Panc1 (cell line): ENCODE measurements around the gene MYBPHL. TPM values are rescaled to one million over a fixed set of nuclear protein-coding genes. Genes with fewer than 3 reads are reported as not detected.

Experiments used
- ATAC-seq: fragments of 200-7000 bp; cut with Tn5 transposase; 2 replicates; pipeline ENCODE4 v1.9.1; 2020; ENCODE audit warnings: mild to moderate bottlenecking, moderate library complexity
- BruUV-seq: library from RNA; stranded (reverse); fragments of 400-500 nt; replicated peaks from 2 replicates; lab custom pipeline; 2021; lab: Mats Ljungman, UMichigan
- CTCF ChIA-PET: fragments of 300-600 bp; sonication (Branson Sonifier 250); formaldehyde crosslinking; loops from one replicate; lab custom pipeline; 2022; ENCODE audit warnings: antibody characterized with exemption; lab: Charles Lee
- POLR2A ChIA-PET: fragments of 300-600 bp; sonication (Branson Sonifier 250); formaldehyde crosslinking; loops from one replicate; lab custom pipeline; 2022; ENCODE audit warnings: antibody characterized with exemption; lab: Charles Lee
- DNase-seq: peaks from one replicate; pipeline ENCODE4 v3.0.0-alpha.2; 2010; ENCODE audit warnings: low read depth, low spot score
- H3K27ac ChIP-seq: 2 replicates; pipeline ENCODE4 v1.5.1; 2011; ENCODE audit warnings: mild to moderate bottlenecking, low read length, inconsistent platforms
- H3K27me3 ChIP-seq: fragments of 200-500 bp; sonication (Bioruptor generic); 2 replicates; pipeline ENCODE4 v1.6.0; 2014; ENCODE audit warnings: low read length, inconsistent platforms; ENCODE audit not compliant: control insufficient read depth, insufficient read depth
- H3K36me3 ChIP-seq: fragments of 200-500 bp; sonication (Bioruptor generic); 2 replicates; pipeline ENCODE4 v1.5.1; 2014; ENCODE audit warnings: inconsistent platforms, mild to moderate bottlenecking, low read length, moderate library complexity; ENCODE audit not compliant: control insufficient read depth, insufficient read depth
- H3K4me1 ChIP-seq: 2 replicates; pipeline ENCODE4 v1.5.1; 2011; ENCODE audit warnings: inconsistent platforms, mild to moderate bottlenecking, low read length, moderate library complexity; ENCODE audit not compliant: control insufficient read depth, insufficient read depth
- H3K4me3 ChIP-seq, 2 experiments: 2 replicates each; pipeline ENCODE4 v1.5.1; 2011 to 2012; ENCODE audit warnings: low read depth in 2 of 2, low read length in 2 of 2, mild to moderate bottlenecking in 2 of 2, inconsistent platforms in 1 of 2, moderate library complexity in 1 of 2
- H3K9me3 ChIP-seq: fragments of 200-500 bp; sonication (Bioruptor generic); 2 replicates; pipeline ENCODE4 v1.5.1; 2014; ENCODE audit warnings: low read depth, mild to moderate bottlenecking, inconsistent platforms, low read length, moderate library complexity; ENCODE audit not compliant: control insufficient read depth, insufficient read depth
- POLR2AphosphoS5 ChIP-seq: IDR thresholded peaks from 2 replicates; pipeline ENCODE4 v1.6.1; 2012; ENCODE audit warnings: mild to moderate bottlenecking, low read depth, low read length, moderate library complexity
- SIN3A ChIP-seq: IDR thresholded peaks from 2 replicates; pipeline ENCODE4 v1.6.1; 2012; ENCODE audit warnings: low read depth, mild to moderate bottlenecking, low read length, moderate library complexity, borderline replicate concordance; ENCODE audit not compliant: insufficient read depth
- TCF7L2 ChIP-seq: IDR thresholded peaks from 2 replicates; pipeline ENCODE4 v1.6.1; 2011; ENCODE audit warnings: mild to moderate bottlenecking, low read depth, low read length, inconsistent platforms
- in situ Hi-C: cut with HindIII; loops from 2 replicates; pipeline ENCODE4 v1.10.0; 2016; ENCODE audit warnings: low sequenced_read_pairs, low pct_unique_long_range_greater_than_20kb
- intact Hi-C: fragments of 100-400 bp; cut with micrococcal nuclease; formaldehyde crosslinking; loops from one replicate; pipeline ENCODE4 v1.10.0; 2022; ENCODE audit not compliant: unreplicated experiment
- total RNA-seq: library from RNA; stranded (reverse); gene quantifications from one replicate; pipeline ENCODE4 v1.2.1, GENCODE V29; 2021; ENCODE audit not compliant: unreplicated experiment
- TF ChIP-seq, protein P1 (sequence below): fragments of 450-650 bp; IDR thresholded peaks from 2 replicates; pipeline ENCODE4 v1.5.1; 2017; ENCODE audit warnings: mild to moderate bottlenecking
- TF ChIP-seq, protein P2 (sequence below), 2 experiments: IDR thresholded peaks; 2 replicates each; pipeline ENCODE4 v1.6.1; 2011 to 2012; ENCODE audit warnings: low read depth in 2 of 2, control low read depth in 1 of 2, low read length in 1 of 2, mild to moderate bottlenecking in 1 of 2, moderate library complexity in 1 of 2; ENCODE audit not compliant: insufficient read depth in 1 of 2

MYBPHL gene
- total RNA-seq, 1 experiment from 2014 or later = not detected

DNA sequence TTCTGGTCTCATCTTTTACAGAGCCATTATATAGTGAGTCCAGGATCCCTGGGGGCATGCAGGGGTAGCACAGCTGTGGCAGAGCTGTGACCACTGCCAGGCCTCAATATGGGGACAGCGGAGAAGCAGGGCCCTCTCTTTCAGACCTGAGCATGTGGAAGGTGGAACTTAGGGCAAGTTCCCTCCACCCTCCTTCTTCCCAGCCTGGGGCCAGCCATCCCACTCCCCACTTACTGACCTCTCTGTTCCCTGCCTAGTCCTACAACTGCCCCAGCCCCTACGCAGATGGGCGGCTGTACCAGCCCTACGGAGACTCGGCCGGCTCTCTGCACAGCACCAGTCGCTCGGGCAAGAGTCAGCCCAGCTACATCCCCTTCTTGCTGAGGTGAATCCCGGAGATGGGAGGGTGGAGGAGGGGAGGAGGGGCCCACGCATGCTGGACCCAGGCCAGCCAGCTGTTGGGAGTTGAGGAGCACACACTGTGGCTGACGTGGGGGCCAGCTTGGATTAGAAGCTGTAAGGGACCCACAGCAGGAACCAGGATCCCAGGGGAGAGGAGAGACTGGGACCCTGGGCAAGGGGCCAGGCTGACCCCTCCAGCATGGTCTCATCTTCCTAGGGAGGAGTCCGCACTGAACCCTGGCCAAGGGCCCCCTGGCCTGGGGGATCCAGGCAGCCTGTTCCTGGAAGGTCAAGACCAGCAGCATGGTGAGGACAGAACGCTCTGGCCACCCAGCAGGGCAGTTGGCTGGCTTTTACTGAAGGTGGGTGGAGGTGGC, 34.6 kb downstream of the MYBPHL start:
- BruUV-seq = no TSS peak
- TF ChIP-seq, protein P1, sequence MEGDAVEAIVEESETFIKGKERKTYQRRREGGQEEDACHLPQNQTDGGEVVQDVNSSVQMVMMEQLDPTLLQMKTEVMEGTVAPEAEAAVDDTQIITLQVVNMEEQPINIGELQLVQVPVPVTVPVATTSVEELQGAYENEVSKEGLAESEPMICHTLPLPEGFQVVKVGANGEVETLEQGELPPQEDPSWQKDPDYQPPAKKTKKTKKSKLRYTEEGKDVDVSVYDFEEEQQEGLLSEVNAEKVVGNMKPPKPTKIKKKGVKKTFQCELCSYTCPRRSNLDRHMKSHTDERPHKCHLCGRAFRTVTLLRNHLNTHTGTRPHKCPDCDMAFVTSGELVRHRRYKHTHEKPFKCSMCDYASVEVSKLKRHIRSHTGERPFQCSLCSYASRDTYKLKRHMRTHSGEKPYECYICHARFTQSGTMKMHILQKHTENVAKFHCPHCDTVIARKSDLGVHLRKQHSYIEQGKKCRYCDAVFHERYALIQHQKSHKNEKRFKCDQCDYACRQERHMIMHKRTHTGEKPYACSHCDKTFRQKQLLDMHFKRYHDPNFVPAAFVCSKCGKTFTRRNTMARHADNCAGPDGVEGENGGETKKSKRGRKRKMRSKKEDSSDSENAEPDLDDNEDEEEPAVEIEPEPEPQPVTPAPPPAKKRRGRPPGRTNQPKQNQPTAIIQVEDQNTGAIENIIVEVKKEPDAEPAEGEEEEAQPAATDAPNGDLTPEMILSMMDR = no peak
- TF ChIP-seq POLR2AphosphoS5 (no peak), TCF7L2 (no peak), SIN3A (no peak)
- TF ChIP-seq, protein P2, sequence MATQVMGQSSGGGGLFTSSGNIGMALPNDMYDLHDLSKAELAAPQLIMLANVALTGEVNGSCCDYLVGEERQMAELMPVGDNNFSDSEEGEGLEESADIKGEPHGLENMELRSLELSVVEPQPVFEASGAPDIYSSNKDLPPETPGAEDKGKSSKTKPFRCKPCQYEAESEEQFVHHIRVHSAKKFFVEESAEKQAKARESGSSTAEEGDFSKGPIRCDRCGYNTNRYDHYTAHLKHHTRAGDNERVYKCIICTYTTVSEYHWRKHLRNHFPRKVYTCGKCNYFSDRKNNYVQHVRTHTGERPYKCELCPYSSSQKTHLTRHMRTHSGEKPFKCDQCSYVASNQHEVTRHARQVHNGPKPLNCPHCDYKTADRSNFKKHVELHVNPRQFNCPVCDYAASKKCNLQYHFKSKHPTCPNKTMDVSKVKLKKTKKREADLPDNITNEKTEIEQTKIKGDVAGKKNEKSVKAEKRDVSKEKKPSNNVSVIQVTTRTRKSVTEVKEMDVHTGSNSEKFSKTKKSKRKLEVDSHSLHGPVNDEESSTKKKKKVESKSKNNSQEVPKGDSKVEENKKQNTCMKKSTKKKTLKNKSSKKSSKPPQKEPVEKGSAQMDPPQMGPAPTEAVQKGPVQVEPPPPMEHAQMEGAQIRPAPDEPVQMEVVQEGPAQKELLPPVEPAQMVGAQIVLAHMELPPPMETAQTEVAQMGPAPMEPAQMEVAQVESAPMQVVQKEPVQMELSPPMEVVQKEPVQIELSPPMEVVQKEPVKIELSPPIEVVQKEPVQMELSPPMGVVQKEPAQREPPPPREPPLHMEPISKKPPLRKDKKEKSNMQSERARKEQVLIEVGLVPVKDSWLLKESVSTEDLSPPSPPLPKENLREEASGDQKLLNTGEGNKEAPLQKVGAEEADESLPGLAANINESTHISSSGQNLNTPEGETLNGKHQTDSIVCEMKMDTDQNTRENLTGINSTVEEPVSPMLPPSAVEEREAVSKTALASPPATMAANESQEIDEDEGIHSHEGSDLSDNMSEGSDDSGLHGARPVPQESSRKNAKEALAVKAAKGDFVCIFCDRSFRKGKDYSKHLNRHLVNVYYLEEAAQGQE (IDR thresholded peaks at IDR 0.05; ENCODE audit: insufficient read depth in 1 of 2, low read depth in 2 of 2, low read length in 1 of 2) = no peak
- DNase-seq (no peak), ATAC-seq (no peak)
- Histone ChIP-seq H3K4me3 (no peak overlapping the region), H3K36me3 (no peaks in the 10 kb centered on the region), H3K27ac (no peak overlapping the region), H3K9me3 (no peaks in the 10 kb centered on the region), H3K27me3 (no peaks in the 10 kb centered on the region), H3K4me1 (peaks cover 22% of the 10 kb centered on the region)
- CTCF ChIA-PET = no interaction called here
- POLR2A ChIA-PET = no interaction called here
- in situ Hi-C loops = no loop called here
- intact Hi-C loops = no loop called here

DNA sequence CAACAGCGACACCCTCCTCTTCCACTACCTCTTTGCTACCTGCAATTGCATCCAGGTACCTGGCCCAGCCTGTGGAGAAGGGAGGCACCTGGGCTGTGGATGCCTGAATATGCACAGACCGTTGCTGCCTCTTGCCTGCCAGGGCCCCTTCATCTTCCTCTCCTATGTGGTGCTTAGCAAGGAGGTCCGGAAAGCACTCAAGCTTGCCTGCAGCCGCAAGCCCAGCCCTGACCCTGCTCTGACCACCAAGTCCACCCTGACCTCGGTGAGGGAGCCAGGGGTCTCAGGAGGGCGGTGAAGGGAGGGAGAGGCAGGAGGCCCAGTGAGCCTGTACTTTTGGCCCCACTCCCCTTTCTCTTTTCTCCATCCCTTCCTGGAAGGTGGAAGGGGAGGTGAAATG, 35.4 kb downstream of the MYBPHL start:
- no peak for TF ChIP-seq POLR2AphosphoS5
- TF ChIP-seq, protein P1 = no peak
- intact Hi-C loops (no loop called here), in situ Hi-C loops (no loop called here)
- Histone ChIP-seq H3K27me3 (no peaks in the 10 kb centered on the region), H3K4me3 (no peak overlapping the region), H3K9me3 (no peaks in the 10 kb centered on the region), H3K4me1 (peaks cover 22% of the 10 kb centered on the region), H3K36me3 (no peaks in the 10 kb centered on the region), H3K27ac (no peak overlapping the region)
- ChIA-PET POLR2A (no interaction called here), CTCF (interaction anchor here (0.5 kb wide), 1 partner anchor 15 kb away, joined by 4 read pairs; no protein-coding TSS in a partner anchor)
- DNase-seq = no peak
- BruUV-seq = no TSS peak
- ATAC-seq = no peak
